ENCODE measurements around the gene OSGEP. TPM values are rescaled to one million over a fixed set of nuclear protein-coding genes. Genes with fewer than 3 reads are reported as not detected.
"Not testable (repeated sequence)": the region's sequence is repeated elsewhere in the genome, so short reads cannot be mapped to it uniquely, and the experiment has no call there.

The OSGEP gene
- total RNA-seq, 2 experiments from 2014 or later, result 35.7 to 36.8 TPM

DNA sequence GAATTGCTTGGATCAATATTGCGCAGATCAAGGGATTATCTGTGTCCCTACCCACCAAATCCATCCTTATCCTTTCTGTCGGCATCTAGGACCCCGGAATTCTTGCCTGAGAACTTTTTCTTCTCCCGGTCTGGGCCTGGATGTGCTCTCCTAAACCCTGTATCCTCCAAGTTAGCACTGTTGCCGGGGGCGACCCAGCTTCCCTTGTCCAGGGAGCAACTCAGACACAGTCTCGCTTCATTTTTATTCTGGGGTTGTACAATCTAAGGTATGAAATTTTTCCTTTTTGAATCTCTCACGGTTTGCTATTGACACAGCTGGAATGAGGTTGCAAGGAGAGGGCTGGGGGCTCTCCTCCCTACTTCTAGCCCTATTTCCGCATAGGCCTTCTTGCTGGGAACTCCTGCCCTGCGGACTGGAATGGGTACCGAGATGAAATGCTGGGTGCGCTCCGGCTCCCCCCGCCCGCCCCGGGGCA, 14.2 kb upstream of the OSGEP start:
- DNase-seq, result no peak
- Mint-ChIP-seq H3K4me3 (peak overlapping the region; percentile 88), H3K27me3 (ENCODE audit: low read depth) (no peaks in the 10 kb centered on the region), H3K36me3 (ENCODE audit: low read depth) (peaks cover 32% of the 10 kb centered on the region), H3K9me3 (no peaks in the 10 kb centered on the region), H3K27ac (peak overlapping the region; percentile 97), H3K4me1 (ENCODE audit: low read depth) (peaks cover 30% of the 10 kb centered on the region)
- CTCF ChIA-PET, result interaction anchor here (0.9 to 1.1 kb wide), 2 partner anchors 14 to 26 kb away, joined by 4 to 6 read pairs; partner anchors contain the start of genes APEX1 and OSGEP
- intact Hi-C loops (cut with micrococcal nuclease), result loop anchor here (1.0 to 10.0 kb wide), 8 partner anchors 8 to 506 kb away; partner anchors contain the start of genes PARP2 and PIP4P1

- CTCF ChIA-PET, result interaction anchor here (0.6 to 3.2 kb wide), 6 partner anchors 8 to 405 kb away, joined by 3 to 16 read pairs (median 4); partner anchors contain the start of genes CCNB1IP1 and PARP2
- H3K4me1 Mint-ChIP-seq (ENCODE audit: low read depth), result peaks cover 29% of the 10 kb centered on the region
These were observed 6.9 kb upstream of the OSGEP start, which contains the start of gene PIP4P1 for GRCh38 chr14:20461225-20462141. Gene PIP4P1, minus strand, starts transcription at chr14:20461434. Its CDS starts 109 bp downstream, at chr14:20461325.

DNA sequence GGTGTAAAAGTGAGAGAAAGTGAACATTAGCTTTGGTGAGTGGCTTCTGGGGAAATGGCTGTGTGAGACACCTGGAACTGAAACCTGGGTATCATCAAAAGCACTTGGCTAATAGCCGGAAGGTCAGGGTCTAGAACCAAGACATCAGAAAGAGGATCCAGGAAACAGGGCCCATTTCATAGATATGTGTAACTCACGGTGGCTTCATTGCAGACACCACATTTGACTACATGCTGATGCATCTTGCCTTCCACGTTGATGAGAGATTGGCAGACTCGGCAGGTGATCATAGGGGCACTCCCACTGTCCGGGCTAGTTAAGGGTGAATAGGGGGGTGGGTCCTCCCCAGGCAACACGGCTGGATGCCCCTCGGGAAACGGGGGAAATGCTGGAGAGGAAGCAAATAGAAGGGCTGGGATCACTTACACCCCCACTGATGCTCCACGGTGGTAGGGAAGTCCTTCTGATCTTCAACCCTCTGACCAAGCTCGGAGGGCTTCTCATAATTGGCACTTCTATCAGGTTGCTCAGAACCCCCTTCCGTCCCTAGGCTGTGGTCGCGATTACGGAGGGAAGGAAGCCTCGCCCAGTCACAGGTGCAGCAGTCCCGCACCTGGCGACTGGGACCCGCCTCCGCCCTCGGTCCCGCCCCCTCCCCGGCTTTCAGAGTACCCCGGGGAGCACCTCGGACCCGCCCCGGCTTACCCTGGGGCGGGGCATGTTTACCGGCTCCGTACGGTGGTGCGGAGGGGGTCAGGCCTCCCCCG, 6.0 kb upstream of the OSGEP start:
- peaks cover 29% of the 10 kb centered on the region for H3K4me1 Mint-ChIP-seq (ENCODE audit: low read depth)
- no peaks in the 10 kb centered on the region for H3K9me3 Mint-ChIP-seq
- H3K27me3 Mint-ChIP-seq (ENCODE audit: low read depth), result no peaks in the 10 kb centered on the region
- peak overlapping the region; percentile 92 for H3K4me3 Mint-ChIP-seq
- peaks cover 29% of the 10 kb centered on the region for H3K36me3 Mint-ChIP-seq (ENCODE audit: low read depth)
- intact Hi-C loops (cut with micrococcal nuclease), result loop anchor here (1.0 to 10.0 kb wide), 9 partner anchors 9 to 807 kb away; partner anchors contain the start of genes HNRNPC, PARP2, PNP and TEP1
- H3K27ac Mint-ChIP-seq, result peak overlapping the region; percentile 93
- CTCF ChIA-PET, result interaction anchor here (0.6 to 3.2 kb wide), 5 partner anchors 46 to 405 kb away, joined by 4 to 16 read pairs (median 4); partner anchors contain the start of genes CCNB1IP1 and PARP2
- DNase-seq, result peak; percentile 58

More at GRCh38 chr14:20461225-20462141, 6.9 kb upstream of the OSGEP start, which contains the start of gene PIP4P1:
- Mint-ChIP-seq H3K27me3 (ENCODE audit: low read depth) (no peaks in the 10 kb centered on the region), H3K4me3 (peak within 1 kb of the TSS; percentile 92), H3K27ac (peak within 1 kb of the TSS; percentile 96), H3K36me3 (ENCODE audit: low read depth) (peaks cover 29% of the 10 kb centered on the region), H3K9me3 (no peaks in the 10 kb centered on the region)
- intact Hi-C loops (cut with micrococcal nuclease), result loop anchor here (1.0 to 10.0 kb wide), 9 partner anchors 8 to 806 kb away; partner anchors contain the start of genes HNRNPC, PARP2, PNP and TEP1
- peak; percentile 99 for DNase-seq

DNA sequence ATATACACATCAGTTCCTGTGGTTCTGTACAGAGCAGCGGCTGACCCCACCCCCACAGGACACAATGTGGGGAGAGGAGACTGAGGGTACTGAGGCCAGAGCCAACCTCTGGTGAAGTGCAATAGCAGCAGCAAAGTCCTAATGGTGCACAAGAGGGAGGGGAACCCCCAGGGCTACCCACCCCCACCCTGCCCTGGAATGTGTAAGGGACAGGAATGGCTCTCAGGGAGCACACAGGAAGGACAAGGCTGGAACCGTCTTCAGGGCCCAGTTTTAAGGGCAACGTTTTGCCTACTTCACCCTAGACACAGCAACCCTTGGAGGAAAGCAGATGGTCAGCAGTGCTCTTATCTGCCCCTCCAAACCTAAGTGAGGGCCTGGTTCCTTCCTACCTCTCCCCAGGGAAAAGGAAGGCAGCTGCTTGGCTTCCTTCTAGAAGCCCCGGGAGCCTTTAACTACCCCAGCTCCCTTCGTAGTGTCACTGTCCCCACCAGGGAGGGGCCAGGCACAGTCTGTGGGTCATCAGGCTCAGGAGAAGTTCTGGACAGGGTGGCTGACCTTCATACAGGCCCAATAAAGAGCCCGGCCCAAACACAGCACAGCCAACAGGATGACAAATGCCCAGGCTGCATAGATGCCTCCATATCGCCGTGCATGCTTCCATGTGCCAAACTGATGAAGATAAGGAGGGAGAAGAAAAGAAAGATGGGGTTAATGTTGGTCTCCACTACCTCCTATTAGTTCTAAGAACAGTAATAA, 3.6 kb upstream of the OSGEP start:
- Mint-ChIP-seq H3K4me3 (no peak overlapping the region), H3K27ac (peak overlapping the region; percentile 47), H3K4me1 (ENCODE audit: low read depth) (peaks cover 29% of the 10 kb centered on the region), H3K9me3 (no peaks in the 10 kb centered on the region), H3K27me3 (ENCODE audit: low read depth) (no peaks in the 10 kb centered on the region), H3K36me3 (ENCODE audit: low read depth) (peaks cover 29% of the 10 kb centered on the region)
- no peak for DNase-seq
- intact Hi-C loops (cut with micrococcal nuclease), result no loop called here
- CTCF ChIA-PET, result no interaction called here

- Mint-ChIP-seq H3K4me3 (no peak overlapping the region), H3K4me1 (ENCODE audit: low read depth) (peaks cover 35% of the 10 kb centered on the region), H3K27ac (no peak overlapping the region), H3K9me3 (no peaks in the 10 kb centered on the region), H3K27me3 (ENCODE audit: low read depth) (no peaks in the 10 kb centered on the region), H3K36me3 (ENCODE audit: low read depth) (peaks cover 38% of the 10 kb centered on the region)
- CTCF ChIA-PET, result interaction anchor here (4.6 kb wide), 1 partner anchor 42 kb away, joined by 33 read pairs; the partner anchor contains the start of gene TEP1
- DNase-seq, result no peak
- intact Hi-C loops (cut with micrococcal nuclease), result no loop called here
These were observed 2.4 kb upstream of the OSGEP start for GRCh38 chr14:20456971-20457370.

GRCh38 chr14:20455355-20456300, 1.0 kb upstream of the OSGEP start:
- CTCF ChIA-PET, result interaction anchor here (0.7 to 4.6 kb wide), 11 partner anchors 14 to 226 kb away, joined by 3 to 33 read pairs (median 4); partner anchors contain the start of genes PARP2, PNP and TEP1
- Mint-ChIP-seq H3K4me3 (no peak overlapping the region), H3K27me3 (ENCODE audit: low read depth) (no peaks in the 10 kb centered on the region), H3K27ac (no peak overlapping the region), H3K36me3 (ENCODE audit: low read depth) (peaks cover 42% of the 10 kb centered on the region), H3K4me1 (ENCODE audit: low read depth) (peaks cover 36% of the 10 kb centered on the region), H3K9me3 (no peaks in the 10 kb centered on the region)
- peak; percentile 63 for DNase-seq
- intact Hi-C loops (cut with micrococcal nuclease), result loop anchor here (1.0 kb wide), 11 partner anchors 14 to 227 kb away; partner anchors contain the start of genes CCNB1IP1, PARP2 and TEP1

DNA sequence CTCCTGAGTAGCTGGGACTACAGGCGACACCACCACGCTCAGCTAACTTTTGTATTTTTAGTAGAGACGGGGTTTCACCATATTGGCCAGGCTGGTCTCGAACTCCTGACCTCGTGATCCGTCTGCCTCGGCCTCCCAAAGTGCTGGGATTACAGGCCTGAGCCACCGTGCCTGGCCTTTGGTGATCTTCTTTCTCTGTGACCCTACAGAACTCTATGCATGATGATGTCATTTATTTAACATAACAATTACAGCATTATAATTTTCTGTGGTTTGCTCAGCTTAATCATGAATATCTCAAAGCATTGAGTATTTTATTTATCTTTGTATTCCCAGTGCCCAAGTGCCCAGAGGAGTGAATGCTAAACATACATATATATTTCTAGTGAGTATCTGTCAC, 1.8 kb downstream of the OSGEP start:
- DNase-seq; H3K27me3 Mint-ChIP-seq (ENCODE audit: low read depth); H3K9me3 Mint-ChIP-seq; H3K27ac Mint-ChIP-seq; intact Hi-C loops (cut with micrococcal nuclease): not testable (repeated sequence)
- peak overlapping the region; percentile 36 for H3K4me3 Mint-ChIP-seq
- CTCF ChIA-PET, result interaction anchor here (1.0 to 4.6 kb wide), 3 partner anchors 9 to 38 kb away, joined by 3 to 33 read pairs (median 3); partner anchors contain the start of genes PIP4P1 and TEP1
- peaks cover 18% of the 10 kb centered on the region for H3K4me1 Mint-ChIP-seq (ENCODE audit: low read depth)
- H3K36me3 Mint-ChIP-seq (ENCODE audit: low read depth), result peaks cover 45% of the 10 kb centered on the region

DNA sequence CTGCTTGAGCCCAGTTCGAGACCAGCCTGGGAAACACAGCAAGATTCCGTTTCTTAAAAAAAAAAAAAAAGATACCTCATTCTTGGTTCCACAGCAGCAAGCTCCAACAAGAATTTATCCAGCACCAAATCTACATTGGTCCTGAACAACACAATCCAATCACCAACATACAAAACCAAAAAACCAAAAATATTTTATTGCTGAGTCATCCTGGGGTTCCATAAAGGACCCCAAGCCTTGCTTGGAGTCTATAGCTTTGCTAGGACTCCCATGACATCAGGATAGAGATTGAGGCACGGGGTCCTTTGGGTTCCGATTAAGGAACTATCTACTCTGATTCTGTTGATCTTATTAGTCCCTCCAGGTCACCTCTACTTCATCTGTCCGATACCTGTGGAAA, 7.7 kb downstream of the OSGEP start:
- DNase-seq, result no peak
- H3K36me3 Mint-ChIP-seq (ENCODE audit: low read depth), result peaks cover 42% of the 10 kb centered on the region
- CTCF ChIA-PET, result interaction anchor here (1.2 kb wide), 1 partner anchor 153 kb away, joined by 3 read pairs; no protein-coding TSS in a partner anchor
- H3K4me1 Mint-ChIP-seq (ENCODE audit: low read depth), result peaks cover 9% of the 10 kb centered on the region
- H3K9me3 Mint-ChIP-seq, result no peaks in the 10 kb centered on the region
- peak overlapping the region; percentile 64 for H3K27ac Mint-ChIP-seq
- intact Hi-C loops (cut with micrococcal nuclease), result no loop called here
- no peaks in the 10 kb centered on the region for H3K27me3 Mint-ChIP-seq (ENCODE audit: low read depth)
- H3K4me3 Mint-ChIP-seq, result no peak overlapping the region

DNA sequence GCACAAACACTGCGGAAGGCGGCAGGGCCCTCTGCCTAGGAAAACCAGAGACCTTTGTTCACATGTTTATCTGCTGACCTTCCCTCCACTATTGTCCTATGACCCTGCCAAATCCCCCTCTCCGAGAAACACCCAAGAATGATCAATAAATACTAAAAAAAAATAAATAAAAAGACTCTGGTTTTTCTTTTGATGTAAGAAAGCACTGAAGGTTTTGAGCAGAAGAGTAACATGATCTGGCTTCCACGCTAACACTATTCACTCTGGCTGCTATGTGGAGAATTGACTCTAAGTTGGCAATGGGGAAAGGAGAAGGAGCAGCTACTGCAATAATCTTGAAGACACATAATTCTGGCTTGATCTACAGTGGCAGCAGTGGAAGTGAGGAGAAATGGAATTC, 11.0 kb downstream of the OSGEP start:
- H3K27me3 Mint-ChIP-seq (ENCODE audit: low read depth); H3K27ac Mint-ChIP-seq; DNase-seq; intact Hi-C loops (cut with micrococcal nuclease); H3K4me3 Mint-ChIP-seq; H3K9me3 Mint-ChIP-seq: not testable (repeated sequence)
- peaks cover 25% of the 10 kb centered on the region for H3K36me3 Mint-ChIP-seq (ENCODE audit: low read depth)
- H3K4me1 Mint-ChIP-seq (ENCODE audit: low read depth), result peaks cover 19% of the 10 kb centered on the region
- CTCF ChIA-PET, result interaction anchor here (1.2 kb wide), 1 partner anchor 54 kb away, joined by 3 read pairs; no protein-coding TSS in a partner anchor

GRCh38 chr14:20441461-20441860, 13.2 kb downstream of the OSGEP start:
- Mint-ChIP-seq H3K36me3 (ENCODE audit: low read depth) (peaks cover 9% of the 10 kb centered on the region), H3K4me3 (no peak overlapping the region), H3K27me3 (ENCODE audit: low read depth) (no peaks in the 10 kb centered on the region), H3K27ac (peak overlapping the region; percentile 18), H3K9me3 (no peaks in the 10 kb centered on the region), H3K4me1 (ENCODE audit: low read depth) (peaks cover 19% of the 10 kb centered on the region)
- intact Hi-C loops (cut with micrococcal nuclease), result loop anchor here (1.0 kb wide), 3 partner anchors 14 to 29 kb away; partner anchors contain the start of genes APEX1 and TEP1
- no peak for DNase-seq
- CTCF ChIA-PET, result interaction anchor here (2.7 kb wide), 1 partner anchor 27 kb away, joined by 15 read pairs; the partner anchor contains the start of gene TEP1
